GM21381 (cell line): ENCODE data around the gene ZFYVE9.

Source experiments
- ATAC-seq: cut with Tn5 transposase; IDR thresholded peaks from one replicate; pipeline ENCODE4 v1.9.1; 2021; ENCODE audit warnings: mild to moderate bottlenecking, moderate library complexity; ENCODE audit not compliant: unreplicated experiment

ZFYVE9 gene

GRCh38 chr1:52332411-52332810 is 190.5 kb downstream of the ZFYVE9 start:
- no peak for ATAC-seq

GRCh38 chr1:52334906-52335528 is 193.1 kb downstream of the ZFYVE9 start:
- no peak for ATAC-seq

- ATAC-seq = no peak
Observed at GRCh38 chr1:52337439-52337838, 195.6 kb downstream of the ZFYVE9 start.

- ATAC-seq = no peak
Observed at GRCh38 chr1:52341655-52342260, 199.9 kb downstream of the ZFYVE9 start.

GRCh38 chr1:52343979-52344378 is 202.1 kb downstream of the ZFYVE9 start:
- ATAC-seq = no peak

- no peak for ATAC-seq
Observed at GRCh38 chr1:52345252-52345651, 203.4 kb downstream of the ZFYVE9 start.

- no peak for ATAC-seq
Observed at GRCh38 chr1:52346653-52347052, 204.8 kb downstream of the ZFYVE9 start.

- no peak for ATAC-seq
Observed at GRCh38 chr1:52348704-52349300, 206.9 kb downstream of the ZFYVE9 start.

- no peak for ATAC-seq
Observed at GRCh38 chr1:52352690-52353089, 210.8 kb downstream of the ZFYVE9 start.

GRCh38 chr1:52355436-52355835 is 213.5 kb downstream of the ZFYVE9 start:
- no peak for ATAC-seq

- ATAC-seq = no peak
Observed at GRCh38 chr1:52355847-52356505, 214.1 kb downstream of the ZFYVE9 start.

- ATAC-seq = no peak
Observed at GRCh38 chr1:52356818-52357355, 215.0 kb downstream of the ZFYVE9 start.

GRCh38 chr1:52357397-52357796 is 215.5 kb downstream of the ZFYVE9 start:
- ATAC-seq = no peak

- no peak for ATAC-seq
Observed at GRCh38 chr1:52358851-52359497, 217.1 kb downstream of the ZFYVE9 start.

GRCh38 chr1:52359676-52360594 is 218.0 kb downstream of the ZFYVE9 start:
- ATAC-seq = no peak

- ATAC-seq = no peak
Observed at GRCh38 chr1:52360595-52360968, 218.7 kb downstream of the ZFYVE9 start.

GRCh38 chr1:52364235-52364839 is 222.4 kb downstream of the ZFYVE9 start:
- no peak for ATAC-seq

- ATAC-seq = no peak
Observed at GRCh38 chr1:52365071-52365745, 223.3 kb downstream of the ZFYVE9 start.
